Transverse colon (tissue), 4 donors: ENCODE measurements around the gene MED7. TPM values are rescaled to one million over a fixed set of nuclear protein-coding genes. Genes with fewer than 3 reads are reported as not detected.

Source experiments
- DNase-seq: peaks from one replicate; pipeline ENCODE4 v3.0.0-alpha.2; 2019
- H3K27ac ChIP-seq, 4 donors: fragments of 200-600 bp; sonication (generic); 2 replicates each; pipeline ENCODE4 v1.5.1; 2016 to 2018; ENCODE audit warnings: inconsistent platforms in 4 of 4
- H3K27me3 ChIP-seq: fragments of 200-600 bp; sonication (generic); 2 replicates; pipeline ENCODE4 v1.5.1; 2017; ENCODE audit warnings: inconsistent platforms
- H3K36me3 ChIP-seq, 4 donors: fragments of 200-600 bp; sonication (generic); 2 replicates each; pipeline ENCODE4 v1.5.1; 2017 to 2019; ENCODE audit warnings: inconsistent platforms in 4 of 4
- H3K4me1 ChIP-seq, 4 donors: fragments of 200-600 bp; sonication (generic); 2 replicates each; pipeline ENCODE4 v1.5.1; 2017 to 2020; ENCODE audit warnings: inconsistent platforms in 4 of 4
- H3K4me3 ChIP-seq, 4 donors: fragments of 200-600 bp; sonication (generic); 1 replicate in 1 of 4; 2 replicates in 3 of 4; pipeline versions ENCODE4 v1.5.1 to v1.6.1; 2017 to 2019; ENCODE audit warnings: inconsistent platforms in 4 of 4
- H3K9me3 ChIP-seq, 2 donors: fragments of 200-600 bp; sonication (generic); 2 replicates each; pipeline ENCODE4 v1.5.1; 2017 to 2019; ENCODE audit warnings: inconsistent platforms in 2 of 2
- EP300 ChIP-seq: sonication (generic); formaldehyde crosslinking; IDR thresholded peaks from one replicate; pipeline ENCODE4 v1.6.1; 2017; ENCODE audit warnings: antibody characterized with exemption, low read depth
- POLR2A ChIP-seq: fragments of 450-650 bp; IDR thresholded peaks from one replicate; pipeline ENCODE4 v1.6.1; 2016; ENCODE audit warnings: antibody characterized with exemption, mild to moderate bottlenecking, moderate library complexity
- POLR2AphosphoS5 ChIP-seq, 3 donors: sonication (generic); formaldehyde crosslinking; IDR thresholded peaks; one replicate each; pipeline ENCODE4 v1.6.1; 2016; ENCODE audit warnings: antibody characterized with exemption in 3 of 3
- WGBS, 2 donors: methylation state at CpG; one replicate each; pipeline ENCODE4 v1.1.5; 2018; ENCODE audit warnings: low coverage in 1 of 2; 5-methylcytosine and 5-hydroxymethylcytosine counted together
- in situ Hi-C, 4 donors: fragments of 200-750 bp; cut with MboI; loops; one replicate each; pipeline versions ENCODE4 v1.15.0 to v1.15.1; 2017; ENCODE audit warnings: low sequenced_read_pairs in 3 of 4, low pct_ligation_motif_present in 1 of 4, low pct_unique_long_range_greater_than_20kb in 1 of 4
- intact Hi-C: fragments of 100-400 bp; cut with DNase I; formaldehyde crosslinking; loops from one replicate; pipeline ENCODE4 v1.15.1; 2023; ENCODE audit warnings: low total_unique reads
- total RNA-seq, 4 donors: library from RNA; depleted of rRNA; stranded (reverse); fragments of >200 nt; gene quantifications; one replicate each; pipeline ENCODE4 v1.1.0, GENCODE V29; 2016
- TF ChIP-seq, protein P1 (sequence below), 5 experiments: fragments of 200-600 bp in 3 of 5; fragments of 450-650 bp in 2 of 5; sonication (generic) in 3 of 5; IDR thresholded peaks; 1 replicate in 2 of 5; 2 replicates in 3 of 5; pipeline ENCODE4 v1.5.1; 2016 to 2017; ENCODE audit warnings: antibody characterized with exemption in 5 of 5, inconsistent platforms in 3 of 5, mild to moderate bottlenecking in 2 of 5, moderate library complexity in 1 of 5

The MED7 gene
- total RNA-seq, 4 donors from 2014 or later, result 10.0 to 12.1 (median 11.0) TPM; not detected in 1

DNA sequence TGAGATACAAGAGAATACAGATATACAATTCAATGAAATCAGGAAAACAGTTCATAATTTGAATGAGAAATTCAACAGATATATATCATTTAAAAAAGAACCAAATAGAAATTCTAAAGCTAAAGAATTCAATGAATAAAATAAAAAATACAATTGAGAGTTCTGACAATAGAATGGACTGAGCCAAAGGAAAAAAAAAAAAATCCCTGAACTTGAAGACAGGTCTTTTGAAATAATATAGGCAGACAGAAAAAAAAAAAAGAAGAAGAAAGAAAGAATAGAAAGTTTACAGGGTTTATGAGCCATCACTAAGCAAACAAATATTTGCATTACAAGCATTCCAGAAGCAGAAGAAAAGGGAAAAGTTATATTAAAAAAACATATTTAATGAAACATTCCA, 21.0 kb downstream of the MED7 start:
- Histone ChIP-seq H3K27ac (no peak overlapping the region), H3K36me3 (no peaks in the 10 kb centered on the region), H3K27me3 (no peaks in the 10 kb centered on the region), H3K9me3 (peaks cover 7 to 11% of the 10 kb centered on the region in 2 donors), H3K4me1 (no peaks in the 10 kb centered on the region), H3K4me3 (no peak overlapping the region)
- intact Hi-C loops (no loop called here), in situ Hi-C loops (no loop called here)
- DNase-seq, result no peak
- no peak for TF ChIP-seq EP300
- no peak for TF ChIP-seq POLR2AphosphoS5 (IDR thresholded peaks at IDR 0.05)
- no peak for TF ChIP-seq POLR2A
- TF ChIP-seq, protein P1, sequence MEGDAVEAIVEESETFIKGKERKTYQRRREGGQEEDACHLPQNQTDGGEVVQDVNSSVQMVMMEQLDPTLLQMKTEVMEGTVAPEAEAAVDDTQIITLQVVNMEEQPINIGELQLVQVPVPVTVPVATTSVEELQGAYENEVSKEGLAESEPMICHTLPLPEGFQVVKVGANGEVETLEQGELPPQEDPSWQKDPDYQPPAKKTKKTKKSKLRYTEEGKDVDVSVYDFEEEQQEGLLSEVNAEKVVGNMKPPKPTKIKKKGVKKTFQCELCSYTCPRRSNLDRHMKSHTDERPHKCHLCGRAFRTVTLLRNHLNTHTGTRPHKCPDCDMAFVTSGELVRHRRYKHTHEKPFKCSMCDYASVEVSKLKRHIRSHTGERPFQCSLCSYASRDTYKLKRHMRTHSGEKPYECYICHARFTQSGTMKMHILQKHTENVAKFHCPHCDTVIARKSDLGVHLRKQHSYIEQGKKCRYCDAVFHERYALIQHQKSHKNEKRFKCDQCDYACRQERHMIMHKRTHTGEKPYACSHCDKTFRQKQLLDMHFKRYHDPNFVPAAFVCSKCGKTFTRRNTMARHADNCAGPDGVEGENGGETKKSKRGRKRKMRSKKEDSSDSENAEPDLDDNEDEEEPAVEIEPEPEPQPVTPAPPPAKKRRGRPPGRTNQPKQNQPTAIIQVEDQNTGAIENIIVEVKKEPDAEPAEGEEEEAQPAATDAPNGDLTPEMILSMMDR (IDR thresholded peaks at IDR 0.05), result no peak

DNA sequence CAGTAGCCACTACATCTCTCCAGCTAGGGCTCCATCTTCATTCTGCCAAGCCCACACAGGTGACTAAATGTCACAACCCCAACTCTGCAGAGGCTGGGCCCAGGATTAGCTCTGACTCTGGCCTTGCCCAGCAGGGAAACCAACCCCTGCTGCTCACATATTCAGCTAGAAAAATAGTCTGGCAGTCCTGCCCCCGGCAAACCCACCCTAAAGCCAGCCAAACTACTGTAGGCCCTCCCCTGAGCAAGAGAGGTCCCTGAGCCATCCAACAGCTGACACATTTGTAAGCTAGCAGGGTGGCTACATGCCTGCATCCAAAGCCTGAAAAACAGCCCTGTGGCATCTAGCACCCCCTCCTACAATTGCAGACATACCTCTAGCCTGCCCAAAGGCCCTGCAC, 22.6 kb downstream of the MED7 start:
- 63% methylated on average over 1 of the region's 1 CpG; no CpG with 5 or more reads in 1 of the 2 donors for WGBS, 2 donors
- intact Hi-C loops, result no loop called here

DNA sequence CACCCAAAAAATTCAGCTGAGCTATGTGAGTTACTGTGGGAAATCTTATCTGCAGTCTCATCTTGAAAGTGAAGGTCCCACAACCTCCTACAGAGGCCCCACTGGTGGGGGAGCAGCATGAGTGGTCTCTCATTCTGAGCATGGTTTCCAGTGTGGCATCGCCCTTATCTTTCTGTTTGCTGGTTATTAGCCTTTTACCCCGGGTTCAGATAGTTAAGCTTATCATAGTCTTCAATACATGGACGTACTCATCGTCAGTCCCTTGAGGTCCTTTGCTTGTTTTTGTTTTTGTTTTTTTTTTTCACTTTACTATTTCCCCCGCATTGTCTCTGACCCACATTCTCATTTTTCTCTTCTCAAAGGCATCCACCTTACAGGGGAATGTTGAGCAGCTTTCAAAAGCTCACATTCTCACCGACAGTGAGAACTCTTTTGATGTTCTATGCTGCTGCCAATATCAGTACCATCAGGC, 26.1 kb downstream of the MED7 start:
- H3K9me3 ChIP-seq, result no peaks in the 10 kb centered on the region
- WGBS, 2 donors, result 67 to 70% methylated on average over 6 of the region's 6 CpGs
- no peak overlapping the region for H3K4me3 ChIP-seq
- H3K4me1 ChIP-seq, result no peaks in the 10 kb centered on the region
- DNase-seq, result no peak
- no peak overlapping the region for H3K27ac ChIP-seq
- H3K36me3 ChIP-seq, result no peaks in the 10 kb centered on the region
- no peaks in the 10 kb centered on the region for H3K27me3 ChIP-seq
- in situ Hi-C loops (no loop called here), intact Hi-C loops (no loop called here)
- TF ChIP-seq POLR2AphosphoS5 (IDR thresholded peaks at IDR 0.05) (no peak), EP300 (no peak), POLR2A (no peak)
- TF ChIP-seq, protein P1 (IDR thresholded peaks at IDR 0.05), result no peak

More for the DNA sequence above, 22.6 kb downstream of the MED7 start:
- H3K4me3 ChIP-seq, result no peak overlapping the region
- H3K27me3 ChIP-seq, result no peaks in the 10 kb centered on the region
- peaks cover 7 to 11% of the 10 kb centered on the region in 2 donors for H3K9me3 ChIP-seq
- in situ Hi-C loops, result no loop called here
- H3K4me1 ChIP-seq, result no peaks in the 10 kb centered on the region
- no peak overlapping the region for H3K27ac ChIP-seq
- TF ChIP-seq POLR2A (no peak), EP300 (no peak), POLR2AphosphoS5 (IDR thresholded peaks at IDR 0.05) (no peak)
- TF ChIP-seq, protein P1 (IDR thresholded peaks at IDR 0.05), result no peak
- H3K36me3 ChIP-seq, result no peaks in the 10 kb centered on the region
- DNase-seq, result no peak

DNA sequence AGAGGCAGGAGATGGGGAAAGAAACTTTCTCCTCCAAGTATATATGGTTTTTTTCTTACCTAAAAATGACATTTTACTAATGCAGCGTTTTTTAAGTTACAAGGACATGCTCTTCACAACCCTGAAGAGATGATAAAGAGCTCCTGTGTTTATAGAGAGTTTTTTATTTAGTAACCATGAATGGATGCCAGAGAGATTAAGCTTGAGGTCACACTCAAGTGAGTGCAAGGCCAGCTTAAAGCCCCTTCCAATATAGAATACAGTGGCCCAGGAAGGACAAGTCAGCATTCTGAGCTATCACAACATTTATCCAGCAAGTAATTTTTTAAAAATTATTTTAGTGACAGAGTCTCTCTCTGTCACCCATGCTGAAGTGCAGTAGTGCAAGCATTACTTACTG, 27.2 kb downstream of the MED7 start:
- WGBS, 2 donors, result 44 to 71% methylated on average over 1 of the region's 1 CpG
- H3K9me3 ChIP-seq, result no peaks in the 10 kb centered on the region
- intact Hi-C loops, result no loop called here

More for the DNA sequence above, 27.2 kb downstream of the MED7 start:
- DNase-seq, result no peak
- in situ Hi-C loops, result no loop called here
- H3K36me3 ChIP-seq, result no peaks in the 10 kb centered on the region
- no peak overlapping the region for H3K27ac ChIP-seq
- no peak overlapping the region for H3K4me3 ChIP-seq
- no peaks in the 10 kb centered on the region for H3K27me3 ChIP-seq
- H3K4me1 ChIP-seq, result no peaks in the 10 kb centered on the region
- TF ChIP-seq POLR2A (no peak), EP300 (no peak), POLR2AphosphoS5 (IDR thresholded peaks at IDR 0.05) (no peak)
- TF ChIP-seq, protein P1 (IDR thresholded peaks at IDR 0.05), result no peak
